AG04449 (cell line): Measurements from ENCODE around the gene NCLN.

Experiments used
- CTCF ChIA-PET: fragments of 350-600 bp; formaldehyde crosslinking; extraction: SDS; loops from one replicate; lab custom pipeline; 2021; ENCODE audit warnings: antibody characterized with exemption; lab: Yijun Ruan, JAX
- POLR2A ChIA-PET: fragments of 400-600, 350-600 bp; formaldehyde crosslinking; extraction: SDS; loops from one replicate; lab custom pipeline; 2020; ENCODE audit warnings: antibody characterized with exemption, inconsistent platforms; lab: Yijun Ruan, JAX
- DNase-seq: peaks from one replicate; pipeline ENCODE4 v3.0.0-alpha.2; 2010; ENCODE audit warnings: low read depth, low spot score
- H3K4me3 ChIP-seq: 2 replicates; pipeline ENCODE4 v1.5.1; 2011; ENCODE audit warnings: low read depth, mild to moderate bottlenecking, control low read depth, low read length
- CTCF ChIP-seq: IDR thresholded peaks from one replicate; pipeline ENCODE4 v1.5.1; 2011; ENCODE audit warnings: mild to moderate bottlenecking, moderate library complexity, low read length, control low read depth, inconsistent platforms; ENCODE audit not compliant: insufficient read depth; ENCODE audit errors: missing control alignments

The NCLN gene

GRCh38 chr19:3186891-3187661 lies 1.3 kb downstream of the NCLN start:
- no peak for TF ChIP-seq CTCF
- no peak for DNase-seq
- POLR2A ChIA-PET = no interaction called here
- CTCF ChIA-PET = interaction anchor here (4.9 kb wide), 1 partner anchor 58 kb away, joined by 16 read pairs; no protein-coding TSS in a partner anchor
- peak overlapping the region; percentile 86 for H3K4me3 ChIP-seq

GRCh38 chr19:3187662-3188511 lies 2.2 kb downstream of the NCLN start:
- CTCF ChIA-PET = no interaction called here
- DNase-seq = no peak
- POLR2A ChIA-PET = no interaction called here
- no peak for TF ChIP-seq CTCF
- H3K4me3 ChIP-seq = peak overlapping the region; percentile 86; the same call in 1 of the 2 replicates

DNA sequence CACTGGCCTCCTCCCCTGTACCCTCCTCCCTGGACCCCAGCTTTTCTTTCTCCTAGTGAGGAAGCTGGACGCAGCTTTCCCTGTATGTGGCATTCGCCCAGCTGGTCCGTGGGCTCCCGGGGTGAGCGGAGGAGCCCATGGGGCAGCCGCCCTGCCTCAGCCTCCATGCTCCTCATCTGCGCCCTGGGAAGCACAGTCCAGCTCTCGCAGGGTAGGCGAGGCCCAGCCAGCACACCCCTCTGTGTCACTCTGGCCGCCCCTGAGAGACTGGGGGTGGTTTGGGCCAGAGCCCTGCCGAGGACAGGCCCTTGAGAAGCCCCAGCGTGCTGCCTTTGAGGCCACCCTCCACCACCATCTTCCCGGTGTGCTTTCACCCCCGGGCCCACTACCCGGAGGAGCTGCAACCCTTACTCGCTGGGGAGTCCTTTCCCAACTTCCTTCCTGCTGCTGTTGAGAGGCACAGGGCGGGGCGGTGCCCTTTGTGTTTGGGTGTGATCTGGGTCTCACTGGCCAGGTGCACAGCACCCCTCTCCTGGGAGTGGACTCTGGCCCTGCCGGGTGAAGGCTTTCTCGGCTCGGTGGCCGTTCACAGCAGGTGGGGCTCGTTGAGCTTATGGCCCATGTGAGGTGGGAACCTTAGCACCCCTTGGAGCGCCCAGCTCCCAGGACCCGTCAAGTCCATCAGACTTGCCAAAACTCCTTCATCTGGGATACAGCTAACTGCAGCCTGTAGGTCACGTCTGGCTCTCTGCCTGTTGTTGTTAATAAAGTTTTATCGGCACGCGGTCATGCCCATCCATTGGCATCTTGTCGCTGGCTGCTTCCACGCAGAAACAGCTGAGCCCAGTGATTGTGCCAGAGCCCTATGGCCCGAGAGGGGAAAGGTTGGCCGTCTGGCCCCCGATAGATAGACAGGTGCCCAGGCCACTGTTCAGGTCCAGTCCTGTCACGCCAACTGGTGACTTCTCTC lies 3.2 kb downstream of the NCLN start:
- no peak overlapping the region for H3K4me3 ChIP-seq
- no peak for DNase-seq
- CTCF ChIA-PET = interaction anchor here (1.1 kb wide), 1 partner anchor 238 kb away, joined by 3 read pairs; no protein-coding TSS in a partner anchor
- POLR2A ChIA-PET = no interaction called here
- TF ChIP-seq CTCF = no peak

DNA sequence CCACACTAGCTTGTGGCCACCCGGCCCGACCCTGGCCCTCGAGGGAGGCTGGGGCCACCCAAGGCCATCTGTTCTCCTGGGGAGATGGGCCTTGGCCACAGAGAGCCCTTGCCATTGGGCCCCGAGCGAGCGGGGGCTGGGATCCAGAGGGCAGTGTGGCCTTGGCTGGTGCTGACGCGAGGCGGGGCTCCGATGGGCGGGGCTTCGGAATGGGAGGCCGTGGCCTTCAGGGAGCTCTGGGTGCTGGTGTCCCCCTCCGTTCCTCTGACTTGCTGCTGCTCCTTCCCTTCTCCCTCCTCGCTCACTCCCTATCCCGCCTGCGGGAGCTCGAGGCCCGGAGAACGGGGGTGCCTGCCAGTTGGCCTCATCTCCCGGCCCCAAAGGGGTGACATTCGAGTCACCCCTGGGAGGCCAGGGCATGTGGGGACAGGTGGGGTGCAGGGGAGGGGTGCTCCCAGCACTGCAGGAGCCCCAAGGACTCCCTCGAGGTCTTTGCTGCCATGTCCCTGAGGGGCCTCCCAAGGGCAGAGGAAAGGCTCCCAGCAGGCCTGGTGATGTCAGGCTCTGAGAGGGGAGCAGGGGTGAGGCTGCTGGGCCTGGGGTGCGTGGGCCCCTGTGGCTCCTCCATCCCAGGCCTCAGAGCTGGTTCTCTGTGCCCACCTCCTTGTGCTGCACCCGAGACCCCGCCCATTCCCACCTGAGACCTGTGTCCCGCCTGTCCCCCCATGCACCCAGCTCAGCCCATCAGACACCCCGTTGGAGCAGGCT lies 4.2 kb downstream of the NCLN start:
- no peak for TF ChIP-seq CTCF
- POLR2A ChIA-PET = no interaction called here
- CTCF ChIA-PET = interaction anchor here (1.1 kb wide), 1 partner anchor 239 kb away, joined by 3 read pairs; no protein-coding TSS in a partner anchor
- H3K4me3 ChIP-seq = no peak overlapping the region
- DNase-seq = no peak

- ChIA-PET POLR2A (no interaction called here), CTCF (no interaction called here)
- no peak for TF ChIP-seq CTCF
- H3K4me3 ChIP-seq = no peak overlapping the region
- no peak for DNase-seq
Observed at GRCh38 chr19:3190470-3190770, 4.7 kb downstream of the NCLN start.
